GM19395 (cell line): ENCODE results near the gene IGHMBP2.

Experiments used
- ATAC-seq: cut with Tn5 transposase; IDR thresholded peaks from one replicate; pipeline ENCODE4 v1.9.1; 2021; ENCODE audit warnings: mild to moderate bottlenecking, moderate library complexity; ENCODE audit not compliant: unreplicated experiment

IGHMBP2 gene

GRCh38 chr11:68889948-68890446 is 13.7 kb upstream of the IGHMBP2 start:
- ATAC-seq = no peak

DNA sequence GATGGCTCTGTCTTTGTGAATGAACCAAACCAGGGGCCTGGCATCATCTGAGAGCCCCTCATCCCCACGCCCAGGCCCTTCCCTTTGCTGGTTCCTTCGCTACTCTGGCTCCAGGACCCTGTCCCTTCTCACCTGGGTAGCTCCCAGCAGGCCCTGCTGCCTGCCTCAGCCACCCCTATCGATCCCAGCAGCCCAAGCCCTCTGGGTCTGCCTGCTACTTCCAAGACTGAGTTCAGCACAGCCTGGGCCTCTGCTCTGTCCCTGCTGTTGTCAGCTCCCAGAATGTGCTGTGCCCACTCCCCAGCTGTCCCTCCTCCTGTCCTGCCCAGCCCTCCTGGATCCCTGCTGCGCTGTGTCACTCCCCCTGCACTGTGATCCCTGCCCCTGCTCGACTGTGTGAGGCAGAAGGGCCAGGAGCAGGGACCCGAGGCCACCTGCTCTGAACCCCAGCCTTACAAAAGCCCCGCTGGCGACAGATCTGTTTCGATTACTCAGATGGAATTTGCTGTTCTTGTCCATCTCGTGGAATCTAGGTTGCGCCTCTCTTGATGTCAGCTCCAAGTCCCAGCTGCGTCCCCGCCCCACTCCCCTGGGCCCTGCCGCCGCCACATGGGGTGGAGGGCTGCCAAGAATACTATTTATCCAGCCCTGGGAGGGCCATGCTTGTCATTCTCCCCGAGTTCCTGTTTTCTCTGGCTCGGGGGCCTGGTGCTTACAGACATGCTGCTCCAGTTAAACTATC is 13.0 kb upstream of the IGHMBP2 start:
- no peak for ATAC-seq

DNA sequence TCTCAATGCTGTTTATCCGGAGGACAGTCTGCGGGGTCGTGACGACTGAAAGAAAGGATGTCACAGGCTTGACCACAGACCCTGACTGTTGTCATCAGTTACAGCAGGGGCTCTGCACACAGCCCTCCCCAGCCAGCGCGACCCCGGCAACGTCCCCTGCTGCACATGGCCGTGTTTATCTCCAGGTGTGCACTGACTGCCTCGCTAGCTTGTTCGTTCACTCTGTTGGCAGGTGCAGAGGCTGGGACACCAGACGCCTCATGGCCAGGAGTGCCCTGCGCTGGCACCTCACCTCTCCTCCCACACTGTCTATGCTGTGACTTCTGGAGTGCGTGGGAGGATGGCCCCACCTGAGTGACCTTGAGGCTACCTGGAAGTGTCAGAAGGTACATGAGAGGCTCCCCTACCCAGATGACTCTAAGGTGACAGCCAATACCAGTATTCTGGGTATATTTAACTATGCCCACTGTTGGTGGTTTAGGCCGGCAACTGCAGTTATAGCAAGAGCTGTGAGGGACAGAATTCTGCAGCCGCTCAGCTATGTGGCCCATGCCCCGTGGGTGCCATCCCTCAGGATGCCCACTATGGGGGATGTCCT is 12.2 kb upstream of the IGHMBP2 start:
- ATAC-seq = no peak

DNA sequence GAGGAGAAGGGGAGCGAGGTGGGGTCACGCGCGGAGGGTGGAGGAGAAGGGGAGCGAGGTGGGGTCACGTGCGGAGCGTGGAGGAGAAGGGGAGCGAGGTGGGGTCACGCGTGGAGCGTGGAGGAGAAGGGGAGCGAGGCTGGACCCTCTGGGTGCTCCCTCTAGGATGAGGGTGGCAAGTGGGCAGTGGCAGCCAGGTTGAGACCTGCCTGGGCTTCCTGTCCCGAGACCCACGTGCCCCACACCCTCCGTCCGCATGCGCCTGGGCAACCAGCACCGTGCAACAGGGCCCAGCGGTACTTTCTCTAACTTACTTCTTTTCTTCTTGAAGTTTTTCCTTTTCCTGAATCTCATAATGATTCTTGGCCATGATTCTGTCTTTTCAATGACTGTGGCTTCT is 11.1 kb upstream of the IGHMBP2 start:
- no peak for ATAC-seq

DNA sequence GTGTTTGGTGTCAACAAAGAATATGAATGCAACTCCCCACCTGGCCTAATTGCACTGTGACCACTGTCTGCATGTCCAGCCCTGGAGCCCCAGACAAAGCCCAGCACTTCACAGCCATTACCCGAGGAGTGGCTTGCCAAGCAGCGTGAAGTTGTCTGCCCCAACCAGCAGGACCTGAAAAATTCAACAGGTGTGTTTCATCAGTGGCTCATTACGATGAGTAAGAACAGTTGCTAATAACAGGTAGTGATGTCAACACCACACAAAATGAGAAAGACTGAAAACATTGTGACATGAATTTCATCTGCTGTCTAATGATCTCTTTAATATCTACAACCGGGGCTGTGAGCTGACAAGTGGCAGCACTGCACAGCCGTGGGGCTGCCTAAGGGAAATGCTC is 10.4 kb upstream of the IGHMBP2 start:
- no peak for ATAC-seq

- no peak for ATAC-seq
These were observed 7.3 kb upstream of the IGHMBP2 start for GRCh38 chr11:68896171-68896959.

DNA sequence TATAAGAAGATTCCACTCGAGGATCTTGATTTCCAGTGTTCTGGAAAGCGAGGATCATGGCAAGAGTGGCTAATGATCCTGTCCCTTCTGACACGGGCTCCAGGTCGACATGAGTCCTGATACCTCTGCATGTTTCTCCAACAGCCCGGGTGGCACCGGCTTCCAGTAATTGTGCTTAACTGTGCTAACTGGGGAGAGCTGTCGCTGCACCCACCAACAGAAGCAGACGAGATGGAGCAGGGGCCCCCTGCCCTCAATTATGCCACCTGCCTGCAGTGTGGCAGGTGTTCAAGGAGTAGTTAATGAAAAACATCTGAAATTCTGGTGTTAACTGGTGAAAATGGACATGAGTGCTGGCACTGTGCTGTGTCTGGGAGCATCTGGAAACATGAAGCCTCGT is 6.2 kb upstream of the IGHMBP2 start:
- no peak for ATAC-seq

- no peak for ATAC-seq
These were observed 2.8 kb upstream of the IGHMBP2 start for GRCh38 chr11:68900835-68901381.

GRCh38 chr11:68904248-68904847 is 657 bp downstream of the IGHMBP2 start:
- peak; percentile 19 for ATAC-seq

GRCh38 chr11:68905421-68906360 is 2.0 kb downstream of the IGHMBP2 start:
- no peak for ATAC-seq

GRCh38 chr11:68908273-68908672 is 4.6 kb downstream of the IGHMBP2 start:
- ATAC-seq = no peak

DNA sequence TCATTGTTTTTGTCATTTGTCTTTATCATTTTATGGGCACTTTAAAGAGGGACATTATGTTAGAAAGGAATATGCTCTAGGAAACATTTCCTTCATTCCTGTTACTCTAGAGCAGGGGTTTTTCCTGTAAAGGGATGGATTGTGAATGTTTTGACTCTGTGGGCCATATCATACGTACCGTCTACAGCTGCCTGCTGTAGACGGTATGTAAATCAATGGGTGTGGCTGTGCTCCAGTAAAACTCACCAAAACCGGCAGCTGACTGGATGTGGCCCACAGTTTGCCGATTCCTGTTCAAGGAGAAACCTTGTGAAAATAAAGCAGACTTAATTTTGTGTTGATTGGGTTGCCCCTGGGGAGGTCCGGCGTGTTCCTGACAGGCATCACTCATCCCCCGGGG is 7.3 kb downstream of the IGHMBP2 start:
- ATAC-seq = no peak

- ATAC-seq = no peak
These were observed 8.0 kb downstream of the IGHMBP2 start for GRCh38 chr11:68911731-68912130.

DNA sequence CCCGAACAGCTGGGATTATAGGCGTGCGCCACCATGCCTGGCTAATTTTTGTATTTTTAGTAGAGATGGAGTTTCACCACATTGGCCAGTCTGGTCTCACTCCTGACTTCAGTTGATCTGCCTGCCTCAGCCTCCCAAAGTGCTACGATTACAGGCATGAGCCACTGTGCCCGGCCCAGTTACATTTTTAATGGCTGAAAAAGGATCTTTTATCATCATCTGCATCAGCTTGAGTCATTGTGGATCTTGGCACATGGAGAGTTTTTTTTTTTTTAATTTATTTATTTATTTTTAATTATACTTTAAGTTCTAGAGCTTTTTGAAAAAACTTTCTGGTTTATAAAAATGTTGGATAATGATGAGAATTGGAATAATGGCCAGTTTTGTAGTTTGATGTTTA is 8.6 kb downstream of the IGHMBP2 start:
- no peak for ATAC-seq

DNA sequence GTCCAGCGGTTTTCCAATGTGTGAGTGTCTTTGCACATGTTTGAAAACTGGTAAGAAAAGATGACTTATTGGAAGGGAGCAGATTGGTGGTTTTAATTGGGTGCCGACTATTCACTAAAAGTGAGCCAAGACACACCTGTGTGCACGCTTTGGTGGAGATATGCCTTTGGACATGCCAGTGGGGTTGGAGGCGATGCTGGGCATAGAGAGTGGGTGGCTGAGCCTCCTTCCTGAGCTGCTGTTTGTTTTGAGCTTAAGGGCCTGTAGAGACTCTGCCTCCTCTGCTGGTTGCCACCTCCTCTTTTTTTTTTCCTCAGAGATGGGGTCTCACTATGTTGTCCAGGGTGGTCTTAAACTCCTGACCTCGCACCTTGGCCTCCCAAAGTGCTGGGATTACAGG is 9.5 kb downstream of the IGHMBP2 start:
- ATAC-seq = no peak

- no peak for ATAC-seq
These were observed 11.1 kb downstream of the IGHMBP2 start for GRCh38 chr11:68914761-68915160.

- ATAC-seq = no peak
These were observed 12.7 kb downstream of the IGHMBP2 start for GRCh38 chr11:68916439-68916838.

DNA sequence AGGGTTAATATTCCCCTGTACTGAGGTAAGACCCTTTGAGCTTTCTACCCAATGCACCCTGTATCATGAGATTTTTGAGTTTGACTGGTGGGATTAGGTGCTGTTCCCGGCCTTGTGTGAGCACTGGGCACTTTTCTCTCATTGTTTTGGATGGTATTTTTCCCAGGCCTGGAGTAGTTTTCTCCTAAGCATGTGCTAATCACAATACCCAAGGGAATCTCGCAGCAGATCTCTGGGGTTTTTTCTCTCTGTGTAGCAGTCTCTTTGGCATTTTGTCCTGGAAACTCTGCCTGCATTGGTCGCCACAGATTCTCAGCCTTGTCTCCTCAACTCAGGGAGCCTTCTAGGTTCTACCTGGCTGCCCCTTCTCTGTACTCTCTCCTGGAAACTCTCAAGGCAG is 19.9 kb downstream of the IGHMBP2 start:
- ATAC-seq = no peak

DNA sequence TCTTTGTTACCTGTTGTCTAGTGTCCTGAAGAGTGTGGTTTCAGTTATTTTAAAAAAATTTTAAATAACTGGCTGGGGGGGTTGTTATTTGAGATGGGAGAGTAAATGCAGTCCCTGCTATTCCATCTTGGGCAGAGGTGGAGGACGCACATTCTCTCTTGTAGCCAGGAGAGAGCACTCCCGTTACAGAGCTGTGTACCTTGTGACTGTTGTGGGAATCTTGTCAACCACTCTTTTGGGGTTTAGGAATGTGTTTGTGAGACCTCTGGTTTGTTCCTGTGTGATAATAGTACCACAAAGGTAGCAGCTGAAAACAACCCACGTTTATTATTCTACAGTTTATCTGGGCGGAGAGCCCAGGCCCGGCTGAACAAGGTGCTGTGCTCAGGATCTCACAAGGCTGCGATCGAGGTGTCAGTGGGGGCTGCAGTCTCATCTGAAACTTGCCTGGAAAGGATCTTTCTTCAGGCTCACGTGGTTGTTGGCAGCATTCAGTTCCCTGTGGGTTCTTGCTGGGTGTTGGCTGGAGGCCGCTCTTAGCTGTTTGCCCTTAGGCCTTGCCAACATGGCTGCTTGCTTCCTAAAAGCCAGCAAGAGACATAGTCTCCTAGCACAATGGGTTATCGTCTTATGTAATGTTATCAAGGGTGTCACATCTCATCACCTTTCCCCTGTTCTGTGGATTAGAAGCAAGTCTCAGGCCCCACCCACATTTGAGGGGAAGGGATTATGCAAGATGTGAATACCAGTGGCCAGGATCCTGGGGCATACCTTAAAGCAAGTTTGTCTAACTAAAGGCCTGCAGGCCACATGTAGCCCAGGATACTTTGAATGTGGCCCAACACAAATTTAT is 20.6 kb downstream of the IGHMBP2 start:
- no peak for ATAC-seq
